ENCODE results near the gene COLEC12. TPM values are rescaled to one million over a fixed set of nuclear protein-coding genes. Genes with fewer than 3 reads are reported as not detected.

Gene COLEC12
- total and polyA plus RNA-seq, 10 of the 15 experiments (the other 5 are each of a cell fraction or from before 2014, with no cell fraction given), result 0.04 to 0.05 TPM; not detected in 8

DNA sequence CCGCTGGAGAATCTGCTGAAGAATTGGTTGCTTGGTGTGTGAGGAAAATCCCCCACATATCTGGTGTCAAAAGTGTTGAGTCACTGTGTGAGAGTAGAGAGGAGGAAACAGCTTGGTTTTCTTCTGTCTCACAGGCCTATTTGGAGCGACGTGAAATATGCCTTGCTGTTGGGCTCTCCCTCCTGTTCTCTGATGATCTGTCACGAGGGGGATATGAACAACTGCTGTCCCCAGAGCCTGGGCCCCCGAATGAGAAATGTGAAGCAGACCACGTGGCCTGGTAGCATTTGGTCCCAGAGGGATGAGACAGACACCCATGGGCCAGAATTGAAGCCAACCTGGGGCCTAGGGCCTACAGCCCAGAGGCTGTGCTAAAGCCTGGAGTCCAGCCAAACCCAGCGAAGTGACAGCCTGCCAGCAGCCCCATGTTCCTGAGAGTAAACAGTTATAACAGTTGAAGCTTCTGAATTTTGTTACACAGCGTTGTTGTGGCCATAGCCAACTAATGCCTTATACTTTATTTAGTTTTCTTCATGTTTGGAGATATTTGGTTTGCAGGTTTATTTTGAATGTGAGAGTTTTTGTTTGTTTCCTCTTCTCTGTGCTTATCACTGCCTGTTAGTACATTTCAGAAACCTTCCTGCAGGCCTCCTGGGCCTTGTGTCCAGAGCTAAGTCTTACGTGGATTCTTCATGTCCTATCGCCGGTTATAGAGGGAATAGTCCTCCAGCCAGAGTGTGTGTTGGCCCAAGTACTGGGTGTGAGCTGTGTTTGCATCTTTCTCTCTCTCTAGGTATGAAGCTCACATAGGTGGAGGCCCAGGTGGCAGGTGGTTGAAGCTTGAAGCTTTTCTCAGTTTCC, 18.7 kb upstream of the COLEC12 start (continued):
- TF ChIP-seq, protein P1, sequence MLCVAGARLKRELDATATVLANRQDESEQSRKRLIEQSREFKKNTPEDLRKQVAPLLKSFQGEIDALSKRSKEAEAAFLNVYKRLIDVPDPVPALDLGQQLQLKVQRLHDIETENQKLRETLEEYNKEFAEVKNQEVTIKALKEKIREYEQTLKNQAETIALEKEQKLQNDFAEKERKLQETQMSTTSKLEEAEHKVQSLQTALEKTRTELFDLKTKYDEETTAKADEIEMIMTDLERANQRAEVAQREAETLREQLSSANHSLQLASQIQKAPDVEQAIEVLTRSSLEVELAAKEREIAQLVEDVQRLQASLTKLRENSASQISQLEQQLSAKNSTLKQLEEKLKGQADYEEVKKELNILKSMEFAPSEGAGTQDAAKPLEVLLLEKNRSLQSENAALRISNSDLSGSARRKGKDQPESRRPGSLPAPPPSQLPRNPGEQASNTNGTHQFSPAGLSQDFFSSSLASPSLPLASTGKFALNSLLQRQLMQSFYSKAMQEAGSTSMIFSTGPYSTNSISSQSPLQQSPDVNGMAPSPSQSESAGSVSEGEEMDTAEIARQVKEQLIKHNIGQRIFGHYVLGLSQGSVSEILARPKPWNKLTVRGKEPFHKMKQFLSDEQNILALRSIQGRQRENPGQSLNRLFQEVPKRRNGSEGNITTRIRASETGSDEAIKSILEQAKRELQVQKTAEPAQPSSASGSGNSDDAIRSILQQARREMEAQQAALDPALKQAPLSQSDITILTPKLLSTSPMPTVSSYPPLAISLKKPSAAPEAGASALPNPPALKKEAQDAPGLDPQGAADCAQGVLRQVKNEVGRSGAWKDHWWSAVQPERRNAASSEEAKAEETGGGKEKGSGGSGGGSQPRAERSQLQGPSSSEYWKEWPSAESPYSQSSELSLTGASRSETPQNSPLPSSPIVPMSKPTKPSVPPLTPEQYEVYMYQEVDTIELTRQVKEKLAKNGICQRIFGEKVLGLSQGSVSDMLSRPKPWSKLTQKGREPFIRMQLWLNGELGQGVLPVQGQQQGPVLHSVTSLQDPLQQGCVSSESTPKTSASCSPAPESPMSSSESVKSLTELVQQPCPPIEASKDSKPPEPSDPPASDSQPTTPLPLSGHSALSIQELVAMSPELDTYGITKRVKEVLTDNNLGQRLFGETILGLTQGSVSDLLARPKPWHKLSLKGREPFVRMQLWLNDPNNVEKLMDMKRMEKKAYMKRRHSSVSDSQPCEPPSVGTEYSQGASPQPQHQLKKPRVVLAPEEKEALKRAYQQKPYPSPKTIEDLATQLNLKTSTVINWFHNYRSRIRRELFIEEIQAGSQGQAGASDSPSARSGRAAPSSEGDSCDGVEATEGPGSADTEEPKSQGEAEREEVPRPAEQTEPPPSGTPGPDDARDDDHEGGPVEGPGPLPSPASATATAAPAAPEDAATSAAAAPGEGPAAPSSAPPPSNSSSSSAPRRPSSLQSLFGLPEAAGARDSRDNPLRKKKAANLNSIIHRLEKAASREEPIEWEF (IDR thresholded peaks at IDR 0.05; ENCODE audit: insufficient replicate concordance, low read depth, low read length), result no peak
- no peak; a peak in 1 of 4 replicates for TF ChIP-seq ETV6 (conservative IDR thresholded peaks at IDR 0.05 in 1 of 2, IDR thresholded peaks at IDR 0.05 in 1 of 2; ENCODE audit: borderline replicate concordance in 1 of 2, low read depth in 1 of 2)
- TF ChIP-seq BHLHE40 (IDR thresholded peaks at IDR 0.05; ENCODE audit: borderline replicate concordance in 1 of 2, low read depth in 2 of 2, low read length in 1 of 2), result no peak; a peak in 1 of 4 replicates
- TF ChIP-seq, protein P2, sequence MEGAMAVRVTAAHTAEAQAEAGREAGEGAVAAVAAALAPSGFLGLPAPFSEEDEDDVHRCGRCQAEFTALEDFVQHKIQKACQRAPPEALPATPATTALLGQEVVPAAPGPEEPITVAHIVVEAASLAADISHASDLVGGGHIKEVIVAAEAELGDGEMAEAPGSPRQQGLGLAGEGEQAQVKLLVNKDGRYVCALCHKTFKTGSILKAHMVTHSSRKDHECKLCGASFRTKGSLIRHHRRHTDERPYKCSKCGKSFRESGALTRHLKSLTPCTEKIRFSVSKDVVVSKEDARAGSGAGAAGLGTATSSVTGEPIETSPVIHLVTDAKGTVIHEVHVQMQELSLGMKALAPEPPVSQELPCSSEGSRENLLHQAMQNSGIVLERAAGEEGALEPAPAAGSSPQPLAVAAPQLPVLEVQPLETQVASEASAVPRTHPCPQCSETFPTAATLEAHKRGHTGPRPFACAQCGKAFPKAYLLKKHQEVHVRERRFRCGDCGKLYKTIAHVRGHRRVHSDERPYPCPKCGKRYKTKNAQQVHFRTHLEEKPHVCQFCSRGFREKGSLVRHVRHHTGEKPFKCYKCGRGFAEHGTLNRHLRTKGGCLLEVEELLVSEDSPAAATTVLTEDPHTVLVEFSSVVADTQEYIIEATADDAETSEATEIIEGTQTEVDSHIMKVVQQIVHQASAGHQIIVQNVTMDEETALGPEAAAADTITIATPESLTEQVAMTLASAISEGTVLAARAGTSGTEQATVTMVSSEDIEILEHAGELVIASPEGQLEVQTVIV (IDR thresholded peaks at IDR 0.05; ENCODE audit: borderline replicate concordance, partially characterized antibody), result no peak
- TF ChIP-seq EGR1 (IDR thresholded peaks at IDR 0.05; ENCODE audit: borderline replicate concordance in 1 of 2, low read depth in 2 of 2, low read length in 2 of 2), result no peak
- no peak for TF ChIP-seq CEBPZ (IDR thresholded peaks at IDR 0.05; ENCODE audit: low read depth, low read length)
- TF ChIP-seq, protein P3, sequence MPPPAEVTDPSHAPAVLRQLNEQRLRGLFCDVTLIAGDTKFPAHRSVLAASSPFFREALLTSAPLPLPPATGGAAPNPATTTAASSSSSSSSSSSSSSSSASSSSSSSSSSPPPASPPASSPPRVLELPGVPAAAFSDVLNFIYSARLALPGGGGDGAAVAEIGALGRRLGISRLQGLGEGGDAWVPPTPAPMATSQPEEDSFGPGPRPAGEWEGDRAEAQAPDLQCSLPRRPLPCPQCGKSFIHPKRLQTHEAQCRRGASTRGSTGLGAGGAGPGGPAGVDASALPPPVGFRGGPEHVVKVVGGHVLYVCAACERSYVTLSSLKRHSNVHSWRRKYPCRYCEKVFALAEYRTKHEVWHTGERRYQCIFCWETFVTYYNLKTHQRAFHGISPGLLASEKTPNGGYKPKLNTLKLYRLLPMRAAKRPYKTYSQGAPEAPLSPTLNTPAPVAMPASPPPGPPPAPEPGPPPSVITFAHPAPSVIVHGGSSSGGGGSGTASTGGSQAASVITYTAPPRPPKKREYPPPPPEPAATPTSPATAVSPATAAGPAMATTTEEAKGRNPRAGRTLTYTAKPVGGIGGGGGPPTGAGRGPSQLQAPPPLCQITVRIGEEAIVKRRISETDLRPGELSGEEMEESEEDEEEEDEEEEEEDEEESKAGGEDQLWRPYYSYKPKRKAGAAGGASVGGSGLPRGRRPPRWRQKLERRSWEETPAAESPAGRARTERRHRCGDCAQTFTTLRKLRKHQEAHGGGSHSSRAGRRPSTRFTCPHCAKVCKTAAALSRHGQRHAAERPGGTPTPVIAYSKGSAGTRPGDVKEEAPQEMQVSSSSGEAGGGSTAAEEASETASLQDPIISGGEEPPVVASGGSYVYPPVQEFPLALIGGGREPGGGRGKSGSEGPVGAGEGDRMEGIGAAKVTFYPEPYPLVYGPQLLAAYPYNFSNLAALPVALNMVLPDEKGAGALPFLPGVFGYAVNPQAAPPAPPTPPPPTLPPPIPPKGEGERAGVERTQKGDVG (CRISPR knock-in tag; IDR thresholded peaks at IDR 0.05), result no peak
- no peak for TF ChIP-seq SUPT20H (IDR thresholded peaks at IDR 0.05; ENCODE audit: borderline replicate concordance, control insufficient read depth, low read depth, low read length)
- peak; percentile 91 for TF ChIP-seq MEF2B (IDR thresholded peaks at IDR 0.05; ENCODE audit: partially characterized antibody, poor library complexity, severe bottlenecking)
- TF ChIP-seq SMC3 (IDR thresholded peaks at IDR 0.05; ENCODE audit: borderline replicate concordance, low read length), result no peak
- TF ChIP-seq BCL11A (IDR thresholded peaks at IDR 0.05; ENCODE audit: low read depth, low read length), result no peak

Data from GM12878 (cell line).